GM12892 (cell line): ENCODE results near the gene SELPLG.

ENCODE experiments used
- DNase-seq: peaks from one replicate; pipeline ENCODE4 v3.0.0; 2011; ENCODE audit not compliant: insufficient read length
- FAIRE-seq: peaks from 2 replicates; lab custom pipeline; 2011; peaks lifted over from hg19 to GRCh38; lab: Jason Lieb, UNC
- POLR2A ChIP-seq: IDR thresholded peaks from 2 replicates; pipeline ENCODE4 v1.6.1; 2011; ENCODE audit warnings: low read depth, low read length, control low read depth
- POLR2AphosphoS5 ChIP-seq: IDR thresholded peaks from 2 replicates; pipeline ENCODE4 v1.6.1; 2011; ENCODE audit warnings: low read depth, low read length, control low read depth
- TAF1 ChIP-seq: IDR thresholded peaks from 2 replicates; pipeline ENCODE4 v1.6.1; 2011; ENCODE audit warnings: low read depth, mild to moderate bottlenecking, control low read depth, low read length, borderline replicate concordance

The SELPLG gene

DNA sequence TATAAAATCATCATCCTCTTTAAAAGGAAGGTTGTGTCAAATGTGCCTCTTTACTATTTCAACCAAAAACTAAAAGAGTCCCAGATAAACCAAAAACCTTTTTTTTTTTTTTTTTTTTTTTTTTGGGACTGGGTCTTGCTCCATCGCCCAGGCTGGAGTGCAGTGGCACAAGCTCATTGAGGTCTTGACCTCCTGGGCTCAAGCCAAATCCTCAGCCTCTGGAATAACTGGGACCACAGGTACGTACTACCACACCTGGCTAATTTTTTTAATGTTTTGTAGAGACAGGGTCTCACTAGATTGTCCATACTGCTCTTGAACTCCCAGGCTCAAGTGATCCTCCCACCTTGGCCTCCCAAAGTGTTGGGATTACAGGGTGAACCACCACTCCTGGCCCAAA lies 16.4 kb upstream of the SELPLG start:
- no peak for TF ChIP-seq TAF1
- no peak for TF ChIP-seq POLR2A
- TF ChIP-seq POLR2AphosphoS5, result no peak
- DNase-seq (no peak), FAIRE-seq (no peak)

DNA sequence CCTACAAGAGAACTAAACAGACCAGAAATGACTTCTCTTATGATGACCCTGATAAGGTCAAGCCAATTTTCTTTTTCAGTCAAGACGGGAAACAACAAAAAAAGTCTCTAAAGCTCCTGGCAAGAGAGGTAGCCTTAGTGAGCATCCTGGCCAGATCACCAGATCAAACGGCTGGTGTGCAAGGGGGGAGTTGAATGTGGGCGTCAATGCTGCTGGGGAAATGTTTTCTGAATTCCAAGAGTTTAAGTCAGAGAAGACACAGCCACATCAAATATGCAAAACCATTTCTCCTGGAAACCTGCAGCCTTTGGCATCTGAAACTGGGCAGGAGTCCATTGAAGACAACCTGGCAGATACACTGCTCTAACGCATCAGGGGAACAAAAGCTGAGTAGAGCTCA lies 16.0 kb upstream of the SELPLG start:
- no peak for TF ChIP-seq POLR2AphosphoS5
- no peak for TF ChIP-seq POLR2A
- FAIRE-seq (no peak), DNase-seq (no peak)

DNA sequence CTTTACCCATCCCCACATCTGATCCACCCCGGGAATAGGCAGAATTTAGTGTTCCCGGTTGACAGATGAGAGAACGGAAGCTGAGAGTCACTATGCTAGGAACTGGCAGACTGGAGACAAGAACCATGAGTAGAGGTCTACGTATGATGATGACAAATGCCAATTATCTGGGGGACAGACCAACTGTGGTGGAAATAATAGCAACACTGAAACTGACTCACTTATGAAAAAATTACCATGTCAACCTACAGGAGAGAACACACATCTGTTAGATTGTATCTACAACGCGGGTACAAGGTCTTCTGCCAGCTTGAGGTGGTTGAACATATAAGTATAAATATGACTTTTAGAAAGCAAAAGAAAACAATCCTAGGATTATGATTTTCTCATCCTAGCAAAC lies 15.4 kb upstream of the SELPLG start:
- FAIRE-seq, result no peak
- DNase-seq, result no peak
- TF ChIP-seq POLR2A (no peak), TAF1 (no peak), POLR2AphosphoS5 (no peak)

DNA sequence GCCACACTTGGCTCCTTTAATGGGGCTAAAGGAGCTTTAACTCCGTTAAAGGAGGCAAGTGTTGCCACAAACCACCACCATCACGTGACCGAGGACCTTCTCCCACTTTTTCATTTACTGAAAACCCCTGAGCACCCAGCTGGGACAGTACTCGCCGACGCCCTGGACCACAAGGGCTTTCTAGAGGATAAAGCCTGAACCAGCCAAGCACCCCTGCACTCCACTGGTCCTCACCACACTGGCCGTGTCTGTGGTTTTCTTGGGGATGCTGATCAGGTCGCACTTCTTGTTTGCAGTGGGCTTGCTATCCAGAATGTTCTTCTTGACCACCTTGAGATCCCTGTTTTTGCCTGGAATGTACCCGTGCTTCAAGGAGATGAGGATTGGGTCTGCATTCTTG lies 14.7 kb upstream of the SELPLG start:
- DNase-seq (no peak), FAIRE-seq (no peak)
- TF ChIP-seq POLR2AphosphoS5, result no peak
- no peak for TF ChIP-seq TAF1
- no peak for TF ChIP-seq POLR2A

DNA sequence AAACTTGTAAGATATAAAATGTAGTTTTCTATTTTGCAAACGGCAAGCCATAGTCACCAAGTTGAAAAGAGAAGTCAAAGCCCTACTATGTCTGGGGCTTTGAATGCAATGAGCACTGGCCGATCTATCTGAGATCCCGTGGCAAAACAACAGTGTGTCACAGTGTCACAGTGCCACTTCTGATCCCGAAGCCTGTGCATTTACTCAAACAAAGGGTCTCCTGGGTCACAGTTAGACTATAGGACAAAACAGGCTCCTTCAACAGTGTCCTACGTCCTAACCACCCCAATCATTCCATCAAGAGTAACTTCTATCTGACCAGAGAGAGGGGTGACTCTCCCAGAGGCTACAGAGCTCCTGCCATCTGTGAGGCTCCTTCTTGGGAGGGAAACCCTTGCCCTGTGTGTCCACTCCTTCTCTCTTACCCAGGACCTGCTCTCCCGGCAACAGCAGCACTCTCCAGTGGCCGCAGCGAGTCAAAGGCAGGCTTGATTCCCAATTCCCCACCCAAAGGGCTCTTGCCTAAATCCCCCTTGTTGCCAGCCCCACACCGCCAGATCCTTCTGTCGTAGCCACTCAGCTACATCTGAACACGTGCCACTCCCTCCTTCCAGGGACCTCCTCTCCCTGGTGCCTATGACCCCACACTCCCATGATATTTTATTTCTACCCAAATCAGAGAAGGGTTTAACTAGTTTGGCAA lies 14.0 kb upstream of the SELPLG start:
- DNase-seq (no peak), FAIRE-seq (no peak)
- TF ChIP-seq POLR2AphosphoS5 (no peak), TAF1 (no peak), POLR2A (no peak)

DNA sequence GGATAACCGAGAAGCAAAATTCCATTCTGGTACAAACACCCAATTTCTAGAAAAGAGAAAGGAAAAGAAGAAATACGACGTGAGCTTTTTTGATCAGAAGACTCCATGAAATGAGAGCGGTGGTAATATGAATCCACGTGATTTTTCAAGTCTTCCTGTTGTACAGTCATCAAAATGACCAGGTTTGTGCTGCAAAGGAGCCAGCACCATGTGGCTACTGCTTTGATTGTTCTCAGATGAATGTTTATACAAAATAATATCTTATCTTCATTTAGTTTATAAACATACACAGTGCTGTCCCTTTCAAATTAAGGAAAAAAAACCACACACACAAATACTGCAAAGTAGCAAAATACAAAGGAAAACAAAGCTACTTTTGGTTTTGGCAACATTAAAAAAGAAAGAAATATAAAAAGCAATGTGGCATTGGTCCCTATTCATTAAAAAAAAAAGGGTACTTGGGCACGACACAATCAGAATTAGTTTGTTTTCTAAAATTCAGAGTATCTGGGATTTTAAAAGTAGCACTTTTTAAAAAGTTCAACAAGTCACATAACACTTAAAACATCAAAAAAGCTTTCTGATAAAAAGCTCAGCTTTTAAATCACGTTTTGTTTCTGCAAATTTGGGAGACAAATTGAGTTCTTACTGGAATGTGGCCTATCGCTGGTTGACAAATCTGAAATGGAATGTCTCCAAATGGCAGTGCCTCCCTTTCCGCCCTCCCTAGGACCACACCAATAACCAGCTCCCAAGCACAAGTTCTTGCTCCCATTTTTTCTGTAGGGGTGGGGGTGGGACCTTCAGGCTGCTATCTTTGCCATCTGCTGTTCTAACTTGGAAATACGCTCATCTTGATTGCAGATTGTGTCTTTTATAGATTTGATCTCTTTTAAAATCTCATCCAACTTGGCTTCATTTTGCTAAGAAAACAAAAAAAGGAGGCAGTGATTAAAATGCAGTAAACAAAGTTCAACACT lies 13.2 kb upstream of the SELPLG start:
- TF ChIP-seq POLR2AphosphoS5, result no peak
- no peak for TF ChIP-seq POLR2A
- no peak for TF ChIP-seq TAF1
- DNase-seq (no peak), FAIRE-seq (no peak)

DNA sequence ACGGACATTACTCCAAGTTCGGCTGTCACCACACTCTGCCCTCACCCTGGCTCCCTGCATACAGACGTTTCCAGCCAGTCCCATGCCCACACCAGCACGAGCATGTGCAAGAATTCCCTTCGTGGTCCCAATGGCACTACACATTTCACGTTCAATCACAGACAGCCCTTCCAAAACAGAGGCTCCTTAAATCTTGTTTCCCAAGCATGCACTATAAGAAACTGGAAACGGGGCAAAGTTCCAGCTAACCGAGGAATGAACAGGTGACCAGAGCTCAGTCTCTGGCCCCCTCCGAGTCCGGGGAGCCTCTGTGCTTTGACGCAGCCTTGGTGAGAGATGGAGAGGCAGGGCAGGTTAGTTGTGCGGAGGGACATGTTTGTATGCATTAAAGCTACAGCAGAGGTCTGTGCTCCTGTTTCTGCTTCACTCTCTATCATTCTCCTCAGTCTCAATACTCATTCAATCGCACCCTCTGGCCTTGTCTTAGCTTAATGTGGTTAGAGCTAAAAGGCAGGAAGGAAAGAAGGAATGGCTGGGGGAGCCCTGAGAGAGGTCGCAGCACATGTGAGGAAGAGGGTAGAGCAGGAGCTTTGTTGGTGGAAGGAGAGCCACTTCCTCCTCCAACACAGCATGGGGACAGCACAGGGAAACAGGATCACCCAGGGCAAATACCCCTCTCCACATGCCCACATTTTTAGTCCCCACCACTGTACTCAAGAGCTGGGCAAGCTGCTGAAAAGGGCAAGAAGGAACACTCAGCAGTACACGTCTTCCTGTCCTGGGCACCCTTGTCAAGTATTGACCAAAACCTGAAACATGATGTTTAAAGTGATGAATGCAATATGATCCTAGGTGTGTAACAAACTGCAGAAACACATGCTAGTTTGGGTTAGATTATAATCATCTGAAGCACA lies 12.2 kb upstream of the SELPLG start:
- DNase-seq (no peak), FAIRE-seq (no peak)
- no peak for TF ChIP-seq TAF1
- TF ChIP-seq POLR2AphosphoS5, result 0 out of 2 replicates have a peak, but pooled peaks have one; percentile 24
- no peak for TF ChIP-seq POLR2A

DNA sequence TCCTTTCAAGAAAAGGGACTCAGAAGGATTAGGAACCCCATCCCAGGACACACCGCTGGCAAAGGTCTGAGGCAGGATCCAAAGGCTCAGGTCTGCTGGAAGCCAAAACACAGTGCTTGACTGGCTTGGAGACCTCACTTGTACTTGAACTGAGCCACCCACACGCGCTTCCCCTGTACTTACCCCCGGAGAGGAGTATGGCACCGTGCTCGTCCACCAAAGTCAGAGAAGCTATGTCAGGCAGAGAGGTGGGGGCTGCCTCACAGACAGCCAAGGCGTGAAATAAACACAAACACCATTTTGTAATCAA lies 11.1 kb upstream of the SELPLG start:
- FAIRE-seq (no peak), DNase-seq (no peak)
- TF ChIP-seq POLR2AphosphoS5, result no peak
- no peak for TF ChIP-seq TAF1
- no peak for TF ChIP-seq POLR2A

DNA sequence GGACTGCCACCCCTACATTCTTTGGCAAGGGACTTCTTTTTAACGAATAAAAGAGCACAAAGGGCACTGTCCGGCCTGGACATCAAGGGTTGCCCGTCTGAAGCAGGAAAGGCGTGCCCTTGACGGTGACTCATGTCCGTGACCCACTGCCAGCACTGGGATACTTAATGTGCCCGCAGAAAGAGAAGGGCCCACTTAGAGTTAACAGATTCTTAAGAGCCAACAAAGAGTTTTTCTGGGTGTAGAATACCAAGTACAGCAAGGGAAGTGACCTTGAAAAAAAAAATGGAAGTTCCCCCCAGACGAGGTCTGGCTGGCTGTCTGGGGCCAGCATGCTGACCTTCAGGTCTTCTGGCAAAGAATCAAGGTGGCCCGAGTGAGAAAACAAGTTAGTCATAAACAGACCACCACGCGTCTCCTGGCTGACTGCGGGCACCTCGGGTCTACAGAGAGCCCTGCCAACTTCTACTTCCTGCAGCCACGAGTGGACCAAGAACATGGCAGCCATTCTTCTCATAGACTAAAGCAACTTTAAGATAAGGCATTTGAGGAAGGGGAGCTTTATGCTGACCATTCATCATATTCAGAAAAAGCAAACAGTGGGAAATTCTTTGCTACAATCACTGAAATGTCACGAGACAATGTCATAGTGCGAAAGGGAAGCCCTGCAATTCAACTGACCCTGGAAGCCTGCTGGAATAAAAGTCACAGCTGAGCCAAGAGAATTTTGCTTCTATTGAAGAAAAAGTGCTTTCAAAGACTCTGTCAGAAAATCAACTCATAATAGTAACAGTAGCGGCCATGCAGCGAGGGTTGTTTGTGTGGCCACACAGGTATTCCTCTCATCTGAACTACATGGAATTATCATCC lies 10.5 kb upstream of the SELPLG start:
- TF ChIP-seq TAF1 (no peak), POLR2AphosphoS5 (no peak), POLR2A (no peak)

DNA sequence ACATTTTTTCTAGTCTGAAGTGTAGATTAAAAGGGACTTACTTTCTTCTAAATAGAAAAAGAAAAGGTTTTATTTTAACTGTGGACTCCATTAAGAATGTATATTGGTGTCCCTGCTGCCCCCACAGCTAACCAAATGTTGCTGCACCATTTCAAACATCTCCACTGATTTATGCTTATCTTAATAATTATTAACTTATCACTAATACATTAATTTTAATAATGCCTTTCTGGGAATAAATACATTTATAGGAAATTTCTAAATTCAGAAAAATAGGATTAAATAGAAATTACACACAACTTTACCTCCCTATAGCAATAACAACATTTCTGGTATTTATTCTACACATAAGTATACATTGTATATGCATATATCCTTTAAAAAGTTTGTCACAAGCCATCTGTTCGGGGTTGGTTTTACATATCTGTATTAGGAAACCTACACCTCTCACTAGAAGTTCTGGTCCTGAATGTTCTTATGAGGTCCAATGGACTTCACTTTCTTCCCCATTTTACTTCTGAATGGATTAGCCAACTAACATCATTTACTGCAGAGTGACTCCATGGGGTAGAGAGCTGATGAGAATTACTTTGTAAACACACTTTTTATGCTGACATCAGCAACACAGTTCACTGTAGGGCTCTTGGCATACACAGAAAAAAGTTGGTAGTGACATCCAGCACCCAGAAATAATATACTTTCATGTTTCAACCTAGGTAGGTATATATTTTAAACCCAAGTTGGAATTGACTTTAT lies 9.4 kb upstream of the SELPLG start:
- FAIRE-seq (no peak), DNase-seq (no peak)
- no peak for TF ChIP-seq POLR2A
- no peak for TF ChIP-seq TAF1
- TF ChIP-seq POLR2AphosphoS5, result no peak

More for the DNA sequence above, 10.5 kb upstream of the SELPLG start:
- FAIRE-seq, result no peak
- no peak for DNase-seq

DNA sequence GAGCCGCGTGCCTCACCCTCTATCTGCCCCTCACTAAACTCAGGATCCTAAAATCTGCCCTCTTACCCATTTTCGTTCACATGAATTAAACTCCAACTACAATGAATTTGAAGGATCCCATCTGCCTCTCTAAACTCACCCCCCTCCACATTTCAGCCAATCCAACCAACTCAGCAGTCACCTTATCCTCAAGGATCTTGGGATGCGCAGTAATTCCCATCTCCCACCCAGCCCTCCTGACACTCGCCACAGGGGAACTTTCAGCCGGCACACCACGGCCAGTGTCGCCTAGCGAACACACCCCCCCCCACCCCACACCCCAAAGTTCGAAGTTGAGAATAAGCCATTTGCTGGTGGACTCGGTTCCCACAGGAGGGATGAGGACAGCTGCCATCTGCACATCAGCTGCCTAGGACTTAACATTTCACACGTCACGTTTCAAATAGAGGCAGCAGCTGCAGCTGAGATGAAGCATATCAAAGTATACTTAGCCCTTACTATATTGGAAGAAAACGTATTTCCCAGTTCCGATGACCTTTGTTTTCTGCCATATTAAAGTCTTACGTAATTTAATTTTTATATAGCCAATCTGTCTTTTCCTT lies 8.7 kb upstream of the SELPLG start:
- no peak for TF ChIP-seq TAF1
- no peak for TF ChIP-seq POLR2A
- no peak for TF ChIP-seq POLR2AphosphoS5
- FAIRE-seq, result no peak

More for the DNA sequence above, 8.7 kb upstream of the SELPLG start:
- DNase-seq, result no peak
